Prostate gland (tissue), 2 donors: Measurements from ENCODE around the gene FABP6. TPM values are rescaled to one million over a fixed set of nuclear protein-coding genes. Genes with fewer than 3 reads are reported as not detected.
A peak's percentile ranks its signal among the peaks of the same experiment; 100 is the strongest.

Source experiments
- DNase-seq: peaks from one replicate; pipeline ENCODE4 v3.0.0-alpha.2; 2019; ENCODE audit warnings: low spot score
- H3K27ac ChIP-seq, 2 donors: fragments of 200-600 bp; sonication (generic); 2 replicates each; pipeline ENCODE4 v1.5.1; 2017 to 2019
- H3K27me3 ChIP-seq: fragments of 200-600 bp; sonication (generic); replicated peaks from 2 replicates; pipeline ENCODE4 v1.5.1; 2019; ENCODE audit not compliant: insufficient read depth
- H3K36me3 ChIP-seq, 2 donors: fragments of 200-600 bp; sonication (generic); 1 replicate in 1 of 2; 2 replicates in 1 of 2; pipeline versions ENCODE4 v1.5.1 to v1.8.1; 2017 to 2019
- H3K4me1 ChIP-seq: fragments of 200-600 bp; sonication (generic); replicated peaks from 2 replicates; pipeline ENCODE4 v1.5.1; 2019
- H3K4me3 ChIP-seq, 2 donors: fragments of 200-600 bp; sonication (generic); 2 replicates each; pipeline ENCODE4 v1.5.1; 2017 to 2019
- H3K9me3 ChIP-seq: fragments of 200-600 bp; sonication (generic); 2 replicates; pipeline ENCODE4 v1.5.1; 2017
- POLR2A ChIP-seq: fragments of 450-650 bp; IDR thresholded peaks from one replicate; pipeline ENCODE4 v1.6.1; 2016; ENCODE audit warnings: antibody characterized with exemption, mild to moderate bottlenecking
- POLR2AphosphoS5 ChIP-seq: sonication (generic); formaldehyde crosslinking; IDR thresholded peaks from one replicate; pipeline ENCODE4 v1.6.1; 2017; ENCODE audit warnings: antibody characterized with exemption
- WGBS: methylation state at CpG from one replicate; pipeline ENCODE4 v1.1.5; 2018; 5-methylcytosine and 5-hydroxymethylcytosine counted together
- intact Hi-C: fragments of 100-400 bp; cut with DNase I; formaldehyde crosslinking; loops from one replicate; pipeline ENCODE4 v1.14.2; 2022
- total RNA-seq, 2 donors: library from RNA; depleted of rRNA; stranded (reverse); fragments of >200 nt; gene quantifications; one replicate each; pipeline ENCODE4 v1.1.0, GENCODE V29; 2016
- TF ChIP-seq, protein P1 (sequence below), 4 experiments: fragments of 200-600 bp in 2 of 4; fragments of 450-650 bp in 2 of 4; sonication (generic) in 2 of 4; IDR thresholded peaks; 1 replicate in 3 of 4; 2 replicates in 1 of 4; pipeline ENCODE4 v1.5.1; 2016 to 2019; ENCODE audit warnings: antibody characterized with exemption in 4 of 4, mild to moderate bottlenecking in 2 of 4, moderate library complexity in 2 of 4

The FABP6 gene
- total RNA-seq, 2 donors from 2014 or later, result 2.8 TPM; not detected in 1

- Histone ChIP-seq H3K27ac (no peak overlapping the region), H3K36me3 (no peaks in the 10 kb centered on the region), H3K9me3 (no peaks in the 10 kb centered on the region), H3K27me3 (no peaks in the 10 kb centered on the region), H3K4me3 (no peak overlapping the region), H3K4me1 (no peaks in the 10 kb centered on the region)
- intact Hi-C loops, result no loop called here
- 97% methylated on average over 4 of the region's 4 CpGs for WGBS
- DNase-seq, result no peak
- TF ChIP-seq POLR2A (no peak), POLR2AphosphoS5 (no peak)
- TF ChIP-seq, protein P1, sequence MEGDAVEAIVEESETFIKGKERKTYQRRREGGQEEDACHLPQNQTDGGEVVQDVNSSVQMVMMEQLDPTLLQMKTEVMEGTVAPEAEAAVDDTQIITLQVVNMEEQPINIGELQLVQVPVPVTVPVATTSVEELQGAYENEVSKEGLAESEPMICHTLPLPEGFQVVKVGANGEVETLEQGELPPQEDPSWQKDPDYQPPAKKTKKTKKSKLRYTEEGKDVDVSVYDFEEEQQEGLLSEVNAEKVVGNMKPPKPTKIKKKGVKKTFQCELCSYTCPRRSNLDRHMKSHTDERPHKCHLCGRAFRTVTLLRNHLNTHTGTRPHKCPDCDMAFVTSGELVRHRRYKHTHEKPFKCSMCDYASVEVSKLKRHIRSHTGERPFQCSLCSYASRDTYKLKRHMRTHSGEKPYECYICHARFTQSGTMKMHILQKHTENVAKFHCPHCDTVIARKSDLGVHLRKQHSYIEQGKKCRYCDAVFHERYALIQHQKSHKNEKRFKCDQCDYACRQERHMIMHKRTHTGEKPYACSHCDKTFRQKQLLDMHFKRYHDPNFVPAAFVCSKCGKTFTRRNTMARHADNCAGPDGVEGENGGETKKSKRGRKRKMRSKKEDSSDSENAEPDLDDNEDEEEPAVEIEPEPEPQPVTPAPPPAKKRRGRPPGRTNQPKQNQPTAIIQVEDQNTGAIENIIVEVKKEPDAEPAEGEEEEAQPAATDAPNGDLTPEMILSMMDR (IDR thresholded peaks at IDR 0.05), result no peak
Measured at GRCh38 chr5:160284291-160284873, 55.1 kb downstream of the FABP6 start.

- H3K27ac ChIP-seq, result no peak overlapping the region
- WGBS, result 90% methylated on average over 2 of the region's 2 CpGs
- intact Hi-C loops, result no loop called here
Measured at GRCh38 chr5:160285316-160285715, 56.0 kb downstream of the FABP6 start.

DNA sequence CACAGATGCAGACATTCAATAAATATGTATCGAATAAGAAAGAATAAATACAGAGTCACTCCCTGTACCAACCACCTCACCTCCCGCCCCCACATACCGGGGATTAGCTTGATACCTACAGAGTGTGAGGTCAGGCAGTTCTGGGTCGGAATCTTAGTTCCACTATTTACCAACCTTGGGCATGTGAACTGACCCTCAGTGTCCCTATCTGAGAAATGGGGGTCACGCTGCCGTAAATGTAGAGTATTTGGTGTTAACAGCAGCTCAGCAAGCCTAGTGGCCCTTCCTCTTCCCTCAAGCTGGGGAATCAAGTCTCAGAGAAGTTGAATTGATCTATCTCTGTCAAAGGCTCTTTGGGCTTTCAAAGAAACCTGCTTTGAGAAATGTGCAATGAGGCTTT, 57.6 kb downstream of the FABP6 start:
- DNase-seq, result no peak
- 83% methylated on average over 6 of the region's 6 CpGs for WGBS
- Histone ChIP-seq H3K4me3 (no peak overlapping the region), H3K27ac (no peak overlapping the region), H3K4me1 (no peaks in the 10 kb centered on the region), H3K9me3 (no peaks in the 10 kb centered on the region), H3K27me3 (no peaks in the 10 kb centered on the region), H3K36me3 (no peaks in the 10 kb centered on the region)
- TF ChIP-seq, protein P1 (IDR thresholded peaks at IDR 0.05), result no peak
- TF ChIP-seq POLR2AphosphoS5, result no peak
- TF ChIP-seq POLR2A, result no peak
- intact Hi-C loops, result no loop called here

More at GRCh38 chr5:160285316-160285715, 56.0 kb downstream of the FABP6 start:
- no peaks in the 10 kb centered on the region for H3K4me1 ChIP-seq
- TF ChIP-seq POLR2A (no peak), POLR2AphosphoS5 (no peak)
- TF ChIP-seq, protein P1 (IDR thresholded peaks at IDR 0.05), result no peak
- no peaks in the 10 kb centered on the region for H3K9me3 ChIP-seq
- DNase-seq, result no peak
- no peaks in the 10 kb centered on the region for H3K27me3 ChIP-seq
- no peaks in the 10 kb centered on the region for H3K36me3 ChIP-seq
- H3K4me3 ChIP-seq, result no peak overlapping the region

- intact Hi-C loops, result no loop called here
- Histone ChIP-seq H3K4me1 (no peaks in the 10 kb centered on the region), H3K27ac (peak overlapping the region in 1 of 2 donors; percentile 39), H3K9me3 (no peaks in the 10 kb centered on the region), H3K27me3 (no peaks in the 10 kb centered on the region), H3K4me3 (no peak overlapping the region), H3K36me3 (no peaks in the 10 kb centered on the region)
- TF ChIP-seq POLR2AphosphoS5 (no peak), POLR2A (no peak)
- TF ChIP-seq, protein P1 (IDR thresholded peaks at IDR 0.05), result no peak
- WGBS, result 37% methylated on average over 8 of the region's 8 CpGs
- DNase-seq, result peak; percentile 22
Measured at GRCh38 chr5:160287378-160288051, 58.2 kb downstream of the FABP6 start.

Other genes with a start within 250 kb of the FABP6 start
- gene TTC1, start 220.4 kb upstream of the FABP6 start, total RNA-seq, result 10 to 100 TPM; 30.6 to 34.2 TPM
- gene PWWP2A, start 110.1 kb upstream of the FABP6 start, total RNA-seq, result 10 to 100 TPM; 41.1 to 72.5 TPM
- 10 to 100 TPM in 1 of 2 donors, 1 to 10 TPM in 1; 4.1 to 26.7 TPM for gene CCNJL, start 83.1 kb downstream of the FABP6 start, total RNA-seq
- gene C1QTNF2, start 141.1 kb downstream of the FABP6 start, total RNA-seq, result 1 to 10 TPM in 1 of 2 donors, not detected in 1; 8.4 TPM
- 1 to 10 TPM; 6.3 to 8.6 TPM for gene FAM200C, start 170.5 kb downstream of the FABP6 start, total RNA-seq
- gene SLU7, start 189.6 kb downstream of the FABP6 start, total RNA-seq, result 10 to 100 TPM; 67.4 to 88.0 TPM
- 10 to 100 TPM in 1 of 2 donors, 1 to 10 TPM in 1; 4.3 to 44.9 TPM for gene PTTG1, start 192.3 kb downstream of the FABP6 start, total RNA-seq